ENCODE measurements around the gene SND1.
"Not testable (repeated sequence)": the region's sequence is repeated elsewhere in the genome, so short reads cannot be mapped to it uniquely, and the experiment has no call there.

Gene SND1

DNA sequence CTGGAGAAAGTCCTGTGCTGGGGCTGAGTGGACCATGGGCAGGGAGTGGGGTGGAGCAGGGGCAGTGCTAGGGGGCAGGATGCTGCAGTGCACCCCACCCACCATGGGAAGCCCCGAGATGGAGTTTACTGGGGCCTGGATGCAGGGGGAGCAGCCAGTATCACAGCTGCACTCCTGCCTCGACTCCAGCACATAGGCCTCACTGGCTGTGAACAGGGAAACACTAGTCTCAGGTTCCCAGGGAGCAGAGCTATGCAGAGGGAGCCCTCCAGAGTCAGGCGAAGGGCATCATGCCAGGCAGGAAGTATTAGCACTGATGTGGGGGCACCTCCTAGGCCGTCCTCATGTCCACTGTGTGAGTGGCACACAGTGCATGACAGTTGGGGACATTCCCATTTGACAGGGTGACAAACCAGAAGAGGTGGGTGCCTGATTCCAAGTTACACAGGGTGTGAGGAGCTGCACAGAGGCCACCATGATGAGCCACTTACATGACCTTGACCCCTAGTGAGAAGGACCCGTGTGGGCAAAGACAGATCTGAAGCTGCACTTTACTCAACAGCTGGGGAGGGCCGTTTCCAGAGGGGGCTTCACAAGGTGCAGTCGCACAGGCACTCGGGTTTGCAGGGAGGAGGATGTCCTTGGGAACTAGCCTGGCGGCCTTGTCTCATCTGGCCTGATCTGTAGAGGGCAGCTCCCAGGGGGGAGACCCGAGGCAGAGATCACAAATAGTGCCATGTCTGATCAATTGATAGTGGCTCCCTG is 449.1 kb downstream of the SND1 start:
- no peak for DNase-seq (ENCODE audit: low read depth)
- H3K4me3 ChIP-seq (replicated peaks; ENCODE audit: low read depth, low read length), result no peak overlapping the region
- TF ChIP-seq, protein P1, sequence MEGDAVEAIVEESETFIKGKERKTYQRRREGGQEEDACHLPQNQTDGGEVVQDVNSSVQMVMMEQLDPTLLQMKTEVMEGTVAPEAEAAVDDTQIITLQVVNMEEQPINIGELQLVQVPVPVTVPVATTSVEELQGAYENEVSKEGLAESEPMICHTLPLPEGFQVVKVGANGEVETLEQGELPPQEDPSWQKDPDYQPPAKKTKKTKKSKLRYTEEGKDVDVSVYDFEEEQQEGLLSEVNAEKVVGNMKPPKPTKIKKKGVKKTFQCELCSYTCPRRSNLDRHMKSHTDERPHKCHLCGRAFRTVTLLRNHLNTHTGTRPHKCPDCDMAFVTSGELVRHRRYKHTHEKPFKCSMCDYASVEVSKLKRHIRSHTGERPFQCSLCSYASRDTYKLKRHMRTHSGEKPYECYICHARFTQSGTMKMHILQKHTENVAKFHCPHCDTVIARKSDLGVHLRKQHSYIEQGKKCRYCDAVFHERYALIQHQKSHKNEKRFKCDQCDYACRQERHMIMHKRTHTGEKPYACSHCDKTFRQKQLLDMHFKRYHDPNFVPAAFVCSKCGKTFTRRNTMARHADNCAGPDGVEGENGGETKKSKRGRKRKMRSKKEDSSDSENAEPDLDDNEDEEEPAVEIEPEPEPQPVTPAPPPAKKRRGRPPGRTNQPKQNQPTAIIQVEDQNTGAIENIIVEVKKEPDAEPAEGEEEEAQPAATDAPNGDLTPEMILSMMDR (IDR thresholded peaks at IDR 0.05; ENCODE audit: low read length, missing control alignments), result no peak

GRCh38 chr7:128102490-128103291 is 450.7 kb downstream of the SND1 start:
- H3K4me3 ChIP-seq (replicated peaks; ENCODE audit: low read depth, low read length), result no peak overlapping the region
- no peak for DNase-seq (ENCODE audit: low read depth)
- TF ChIP-seq, protein P1 (IDR thresholded peaks at IDR 0.05; ENCODE audit: low read length, missing control alignments), result no peak

GRCh38 chr7:128103498-128104107 is 451.6 kb downstream of the SND1 start:
- peak overlapping the region; percentile 47 for H3K4me3 ChIP-seq (replicated peaks; ENCODE audit: low read depth, low read length)
- peak; percentile 29 for DNase-seq (ENCODE audit: low read depth)
- TF ChIP-seq, protein P1 (IDR thresholded peaks at IDR 0.05; ENCODE audit: low read length, missing control alignments), result no peak

DNA sequence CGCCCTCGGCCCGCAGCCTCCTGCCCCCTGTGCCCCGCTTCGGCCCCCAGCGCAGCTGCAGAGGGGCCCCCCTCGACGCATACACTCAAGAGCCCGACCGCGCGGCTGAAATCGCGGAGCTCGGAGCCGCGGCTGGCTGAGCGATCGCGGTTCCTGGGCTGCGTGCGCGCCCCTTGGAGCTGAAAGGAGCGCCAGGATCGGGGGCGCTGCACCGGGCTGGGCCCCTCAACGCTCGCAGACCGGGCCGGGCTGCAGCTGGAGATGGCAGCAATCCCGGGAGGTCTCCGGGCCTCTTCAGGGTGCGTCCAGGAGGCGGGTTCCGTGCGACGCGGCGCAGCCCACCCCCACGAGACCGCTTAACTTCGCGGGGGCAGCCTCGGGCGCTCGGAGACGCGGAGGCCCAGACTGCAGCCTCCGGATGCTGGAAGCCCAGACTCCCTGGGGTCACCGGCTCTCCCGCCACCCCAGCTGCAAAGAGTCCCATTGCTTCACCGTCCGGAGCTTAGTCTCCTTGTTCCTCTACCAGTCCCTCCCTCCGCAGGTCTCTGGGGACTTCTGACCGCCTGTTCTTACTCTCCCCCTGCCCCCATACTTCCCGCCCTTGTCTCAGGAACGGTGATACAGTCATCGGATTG is 452.2 kb downstream of the SND1 start:
- H3K4me3 ChIP-seq (replicated peaks; ENCODE audit: low read depth, low read length), result peak overlapping the region; percentile 47
- DNase-seq (ENCODE audit: low read depth), result peak; percentile 45
- TF ChIP-seq, protein P1 (IDR thresholded peaks at IDR 0.05; ENCODE audit: low read length, missing control alignments), result no peak

GRCh38 chr7:128105228-128106022 is 453.4 kb downstream of the SND1 start:
- TF ChIP-seq, protein P1 (IDR thresholded peaks at IDR 0.05; ENCODE audit: low read length, missing control alignments), result no peak
- H3K4me3 ChIP-seq (replicated peaks; ENCODE audit: low read depth, low read length), result no peak overlapping the region

GRCh38 chr7:128106821-128107220 is 454.8 kb downstream of the SND1 start:
- H3K4me3 ChIP-seq (replicated peaks; ENCODE audit: low read depth, low read length), result no peak overlapping the region
- TF ChIP-seq, protein P1 (IDR thresholded peaks at IDR 0.05; ENCODE audit: low read length, missing control alignments), result no peak
- DNase-seq (ENCODE audit: low read depth), result no peak

More at GRCh38 chr7:128105228-128106022, 453.4 kb downstream of the SND1 start:
- no peak for DNase-seq (ENCODE audit: low read depth)

- not testable (repeated sequence) for DNase-seq (ENCODE audit: low read depth); H3K4me3 ChIP-seq (replicated peaks; ENCODE audit: low read depth, low read length)
Observed at GRCh38 chr7:128107516-128107915, 455.5 kb downstream of the SND1 start.
